Stimulated activated CD8-positive, alpha-beta memory T cell treated with anti-CD3 and anti-CD28 coated beads, Interleukin-12 subunit alpha, Interleukin-12 subunit beta, amount 100 ng/mL, for 4 hours (primary cell): ENCODE results near the gene SENP3.
A peak's percentile ranks its signal among the peaks of the same experiment; 100 is the strongest.

Experiments used
- DNase-seq: peaks from one replicate; pipeline ENCODE4 v3.0.0-alpha.2; 2020; ENCODE audit warnings: low read depth

The SENP3 gene

DNA sequence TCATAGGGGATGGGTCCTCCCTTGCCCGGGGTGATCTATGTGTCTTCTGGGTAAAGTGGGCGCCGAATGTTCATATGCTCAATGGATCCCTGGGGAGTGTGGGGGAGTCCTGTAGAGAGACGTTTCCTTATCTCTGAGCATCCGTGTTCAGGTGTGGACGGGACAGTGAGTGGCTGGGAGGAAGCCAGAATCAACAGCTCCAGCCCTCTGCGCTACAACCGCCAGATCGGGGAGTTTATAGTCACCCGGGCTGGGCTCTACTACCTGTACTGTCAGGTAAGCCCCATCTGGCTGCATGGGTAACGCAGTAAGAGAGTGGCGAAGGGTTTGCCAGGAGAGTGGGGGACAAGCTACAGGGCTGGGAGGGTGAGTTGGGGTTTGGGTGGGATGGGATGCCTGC is 5.1 kb upstream of the SENP3 start:
- DNase-seq = no peak

DNA sequence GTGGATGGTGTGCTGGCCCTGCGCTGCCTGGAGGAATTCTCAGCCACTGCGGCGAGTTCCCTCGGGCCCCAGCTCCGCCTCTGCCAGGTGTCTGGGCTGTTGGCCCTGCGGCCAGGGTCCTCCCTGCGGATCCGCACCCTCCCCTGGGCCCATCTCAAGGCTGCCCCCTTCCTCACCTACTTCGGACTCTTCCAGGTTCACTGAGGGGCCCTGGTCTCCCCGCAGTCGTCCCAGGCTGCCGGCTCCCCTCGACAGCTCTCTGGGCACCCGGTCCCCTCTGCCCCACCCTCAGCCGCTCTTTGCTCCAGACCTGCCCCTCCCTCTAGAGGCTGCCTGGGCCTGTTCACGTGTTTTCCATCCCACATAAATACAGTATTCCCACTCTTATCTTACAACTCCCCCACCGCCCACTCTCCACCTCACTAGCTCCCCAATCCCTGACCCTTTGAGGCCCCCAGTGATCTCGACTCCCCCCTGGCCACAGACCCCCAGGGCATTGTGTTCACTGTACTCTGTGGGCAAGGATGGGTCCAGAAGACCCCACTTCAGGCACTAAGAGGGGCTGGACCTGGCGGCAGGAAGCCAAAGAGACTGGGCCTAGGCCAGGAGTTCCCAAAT is 4.5 kb upstream of the SENP3 start:
- no peak for DNase-seq

DNA sequence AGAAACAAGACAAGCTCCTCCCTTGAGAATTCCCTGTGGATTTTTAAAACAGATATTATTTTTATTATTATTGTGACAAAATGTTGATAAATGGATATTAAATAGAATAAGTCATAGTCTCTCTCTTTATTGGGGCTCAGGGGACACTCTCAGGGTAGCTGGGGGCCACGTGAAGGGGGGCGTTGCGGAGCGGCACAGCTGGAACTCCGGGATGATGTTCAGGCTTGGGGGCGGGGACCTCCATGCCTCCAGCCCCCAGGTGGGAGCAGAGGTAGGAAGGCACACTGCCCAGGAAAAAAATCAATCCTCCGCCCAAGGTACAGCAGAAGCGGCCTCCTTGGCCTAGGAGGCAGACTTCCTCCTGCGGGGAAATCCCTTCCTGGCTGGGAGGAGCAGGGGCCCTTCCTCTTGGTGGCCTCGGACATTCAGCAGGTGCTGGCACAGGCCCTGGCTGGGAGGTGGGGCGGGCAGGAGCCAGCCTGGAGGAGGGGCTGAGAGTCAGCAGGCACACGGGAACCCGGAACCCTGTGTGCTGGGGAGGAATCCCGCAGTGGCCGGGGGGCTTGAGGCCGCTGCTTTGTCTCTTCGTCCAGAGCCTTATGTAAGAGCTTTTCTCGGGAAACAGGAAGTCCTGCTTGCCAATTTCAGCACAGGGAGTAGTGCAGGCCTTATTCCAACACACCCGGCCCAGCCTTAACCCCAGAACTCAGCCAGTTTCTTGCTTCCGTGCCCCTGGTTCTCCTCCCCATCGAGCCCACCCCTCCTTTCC is 3.8 kb upstream of the SENP3 start:
- DNase-seq = no peak

DNA sequence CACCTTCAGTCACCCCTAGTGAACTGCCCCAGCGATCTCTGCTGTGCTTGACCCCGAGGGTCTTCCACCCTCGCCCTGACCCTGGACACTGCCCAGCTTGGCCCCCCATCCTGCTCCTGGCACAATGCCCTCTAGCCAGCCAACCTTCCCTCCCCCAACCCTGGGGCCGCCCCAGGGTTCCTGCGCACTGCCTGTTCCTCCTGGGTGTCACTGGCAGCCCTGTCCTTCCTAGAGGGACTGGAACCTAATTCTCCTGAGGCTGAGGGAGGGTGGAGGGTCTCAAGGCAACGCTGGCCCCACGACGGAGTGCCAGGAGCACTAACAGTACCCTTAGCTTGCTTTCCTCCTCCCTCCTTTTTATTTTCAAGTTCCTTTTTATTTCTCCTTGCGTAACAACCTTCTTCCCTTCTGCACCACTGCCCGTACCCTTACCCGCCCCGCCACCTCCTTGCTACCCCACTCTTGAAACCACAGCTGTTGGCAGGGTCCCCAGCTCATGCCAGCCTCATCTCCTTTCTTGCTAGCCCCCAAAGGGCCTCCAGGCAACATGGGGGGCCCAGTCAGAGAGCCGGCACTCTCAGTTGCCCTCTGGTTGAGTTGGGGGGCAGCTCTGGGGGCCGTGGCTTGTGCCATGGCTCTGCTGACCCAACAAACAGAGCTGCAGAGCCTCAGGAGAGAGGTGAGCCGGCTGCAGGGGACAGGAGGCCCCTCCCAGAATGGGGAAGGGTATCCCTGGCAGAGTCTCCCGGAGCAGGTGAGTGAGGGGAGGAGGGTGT is 3.0 kb upstream of the SENP3 start, which contains the start of gene TNFSF13:
TSS of gene TNFSF13 (plus strand) at position 207 of the 776 bp plus-strand sequence. CDS start at position 497, 290 bp downstream.
- DNase-seq = no peak

DNA sequence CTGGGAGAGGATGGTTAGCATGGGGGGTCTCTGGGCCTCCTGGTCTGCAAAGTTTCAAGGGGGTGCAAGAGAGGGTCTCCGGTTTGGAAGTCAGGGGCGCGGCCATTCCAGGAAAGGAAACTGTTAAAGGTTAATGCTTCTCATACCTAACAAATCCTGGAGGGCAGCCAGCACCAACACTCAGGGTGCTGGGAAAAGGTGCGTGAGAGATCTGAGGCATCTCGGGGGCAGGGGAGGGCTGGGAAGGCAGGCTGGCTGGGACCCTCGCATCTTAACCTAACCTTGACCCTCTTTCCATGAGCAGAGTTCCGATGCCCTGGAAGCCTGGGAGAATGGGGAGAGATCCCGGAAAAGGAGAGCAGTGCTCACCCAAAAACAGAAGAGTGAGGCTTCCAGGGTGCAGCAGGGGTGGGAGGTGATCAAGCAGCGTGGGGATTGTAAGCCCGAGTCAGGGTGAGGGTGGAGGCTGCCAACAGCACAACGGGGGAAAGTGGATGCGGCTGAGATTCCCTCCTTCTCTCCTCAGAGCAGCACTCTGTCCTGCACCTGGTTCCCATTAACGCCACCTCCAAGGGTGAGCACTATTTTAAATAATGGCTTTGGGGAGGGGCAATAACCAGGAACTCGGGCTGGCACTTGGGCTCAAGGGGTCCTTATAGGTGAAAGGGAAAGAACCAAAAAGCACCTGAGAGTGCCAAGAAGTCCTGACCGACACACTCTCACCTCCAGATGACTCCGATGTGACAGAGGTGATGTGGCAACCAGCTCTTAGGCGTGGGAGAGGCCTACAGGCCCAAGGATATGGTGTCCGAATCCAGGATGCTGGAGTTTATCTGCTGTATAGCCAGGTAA is 2.2 kb upstream of the SENP3 start:
- DNase-seq = no peak

DNA sequence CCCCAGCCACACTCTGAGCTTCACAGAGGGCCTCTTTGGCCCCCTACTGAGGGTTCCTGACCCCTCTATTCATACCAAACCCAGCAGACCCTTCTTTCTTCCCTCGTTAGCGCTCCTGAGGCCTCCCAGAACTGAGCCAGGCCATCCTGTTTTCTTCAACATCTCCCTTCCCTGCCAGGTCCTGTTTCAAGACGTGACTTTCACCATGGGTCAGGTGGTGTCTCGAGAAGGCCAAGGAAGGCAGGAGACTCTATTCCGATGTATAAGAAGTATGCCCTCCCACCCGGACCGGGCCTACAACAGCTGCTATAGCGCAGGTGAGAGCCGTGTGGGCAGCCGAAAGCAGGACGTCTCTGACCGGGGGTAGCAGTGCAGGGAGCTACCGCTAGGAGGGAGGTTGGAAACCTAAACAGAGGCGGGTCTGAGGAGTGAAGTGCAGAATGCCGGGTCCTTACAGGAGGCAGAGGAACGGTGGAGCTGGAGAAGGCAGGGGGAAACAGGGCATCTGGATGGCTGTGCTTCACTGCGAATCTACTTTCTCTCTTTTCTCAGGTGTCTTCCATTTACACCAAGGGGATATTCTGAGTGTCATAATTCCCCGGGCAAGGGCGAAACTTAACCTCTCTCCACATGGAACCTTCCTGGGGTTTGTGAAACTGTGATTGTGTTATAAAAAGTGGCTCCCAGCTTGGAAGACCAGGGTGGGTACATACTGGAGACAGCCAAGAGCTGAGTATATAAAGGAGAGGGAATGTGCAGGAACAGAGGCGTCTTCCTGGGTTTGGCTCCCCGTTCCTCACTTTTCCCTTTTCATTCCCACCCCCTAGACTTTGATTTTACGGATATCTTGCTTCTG is 1.3 kb upstream of the SENP3 start:
- DNase-seq = no peak

DNA sequence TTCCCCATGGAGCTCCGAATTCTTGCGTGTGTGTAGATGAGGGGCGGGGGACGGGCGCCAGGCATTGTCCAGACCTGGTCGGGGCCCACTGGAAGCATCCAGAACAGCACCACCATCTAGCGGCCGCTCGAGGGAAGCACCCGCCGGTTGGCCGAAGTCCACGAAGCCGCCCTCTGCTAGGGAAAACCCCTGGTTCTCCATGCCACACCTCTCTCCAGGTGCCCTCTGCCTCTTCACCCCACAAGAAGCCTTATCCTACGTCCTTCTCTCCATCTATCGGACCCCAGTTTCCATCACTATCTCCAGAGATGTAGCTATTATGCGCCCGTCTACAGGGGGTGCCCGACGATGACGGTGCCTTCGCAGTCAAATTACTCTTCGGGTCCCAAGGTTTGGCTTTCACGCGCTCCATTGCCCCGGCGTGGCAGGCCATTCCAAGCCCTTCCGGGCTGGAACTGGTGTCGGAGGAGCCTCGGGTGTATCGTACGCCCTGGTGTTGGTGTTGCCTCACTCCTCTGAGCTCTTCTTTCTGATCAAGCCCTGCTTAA is 617 bp upstream of the SENP3 start:
- peak; percentile 69 for DNase-seq

DNA sequence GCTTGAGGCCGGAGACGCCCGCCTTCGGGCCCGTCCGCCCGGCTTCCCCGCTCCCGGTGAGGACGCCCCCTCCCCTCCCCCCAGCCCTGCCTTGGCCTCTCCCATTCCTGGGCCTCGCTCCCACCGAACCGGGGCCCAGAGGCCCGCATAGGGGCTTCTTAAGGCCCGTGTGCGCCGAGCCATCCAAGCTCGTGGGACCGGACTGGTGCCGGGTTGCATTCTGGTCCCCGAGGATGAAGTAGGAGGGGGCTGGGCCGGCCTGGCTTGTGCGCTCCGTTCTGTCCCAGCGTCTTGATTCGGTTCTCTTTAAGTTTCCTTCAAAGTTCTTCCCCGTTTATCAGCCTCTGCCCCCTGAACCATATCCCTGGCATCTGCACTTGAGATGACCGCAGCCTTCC is 488 bp downstream of the SENP3 start:
- DNase-seq = no peak

DNA sequence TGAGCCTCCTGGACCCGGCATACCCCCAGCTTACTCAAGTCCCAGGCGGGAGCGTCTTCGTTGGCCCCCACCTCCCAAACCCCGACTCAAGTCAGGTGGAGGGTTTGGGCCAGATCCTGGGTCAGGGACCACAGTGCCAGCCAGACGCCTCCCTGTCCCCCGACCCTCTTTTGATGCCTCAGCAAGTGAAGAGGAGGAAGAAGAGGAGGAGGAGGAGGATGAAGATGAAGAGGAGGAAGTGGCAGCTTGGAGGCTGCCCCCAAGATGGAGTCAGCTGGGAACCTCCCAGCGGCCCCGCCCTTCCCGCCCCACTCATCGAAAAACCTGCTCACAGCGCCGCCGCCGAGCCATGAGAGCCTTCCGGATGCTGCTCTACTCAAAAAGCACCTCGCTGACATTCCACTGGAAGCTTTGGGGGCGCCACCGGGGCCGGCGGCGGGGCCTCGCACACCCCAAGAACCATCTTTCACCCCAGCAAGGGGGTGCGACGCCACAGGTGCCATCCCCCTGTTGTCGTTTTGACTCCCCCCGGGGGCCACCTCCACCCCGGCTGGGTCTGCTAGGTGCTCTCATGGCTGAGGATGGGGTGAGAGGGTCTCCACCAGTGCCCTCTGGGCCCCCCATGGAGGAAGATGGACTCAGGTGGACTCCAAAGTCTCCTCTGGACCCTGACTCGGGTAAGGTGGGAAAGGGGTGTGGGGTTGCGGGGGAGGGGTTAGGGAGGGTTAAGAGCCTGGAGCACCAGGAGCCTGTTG is 1.6 kb downstream of the SENP3 start:
- DNase-seq = no peak

DNA sequence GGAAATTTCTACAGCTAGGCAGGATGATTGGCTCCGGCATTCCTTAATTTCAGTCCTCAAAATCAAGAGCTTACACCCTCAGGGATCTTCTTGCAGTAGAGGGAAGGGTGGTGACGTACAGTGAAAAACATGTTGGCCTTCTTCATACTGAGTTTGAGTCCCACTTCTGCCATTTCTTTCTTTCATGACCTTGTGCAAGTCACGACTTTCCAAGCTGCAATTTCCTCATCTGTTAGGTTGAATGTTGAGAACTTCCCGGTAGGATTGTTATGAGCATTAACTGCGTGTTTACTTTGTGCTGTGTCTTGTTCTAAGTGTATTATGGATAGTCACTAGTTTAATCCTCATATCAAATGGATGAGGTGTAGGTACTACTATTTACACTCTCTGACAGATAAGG is 7.9 kb downstream of the SENP3 start:
- no peak for DNase-seq

DNA sequence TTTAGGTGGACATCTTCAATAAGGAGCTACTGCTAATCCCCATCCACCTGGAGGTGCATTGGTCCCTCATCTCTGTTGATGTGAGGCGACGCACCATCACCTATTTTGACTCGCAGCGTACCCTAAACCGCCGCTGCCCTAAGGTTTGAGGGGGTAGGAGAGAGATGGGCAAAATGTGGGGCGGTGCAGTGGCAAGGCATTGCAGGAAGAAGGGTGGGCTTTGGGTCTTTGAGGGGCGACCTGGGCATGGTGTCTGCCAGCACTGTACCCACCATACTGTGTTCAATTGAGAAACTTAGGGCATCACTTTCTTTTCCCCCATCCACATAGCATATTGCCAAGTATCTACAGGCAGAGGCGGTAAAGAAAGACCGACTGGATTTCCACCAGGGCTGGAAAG is 8.6 kb downstream of the SENP3 start:
- DNase-seq = no peak

DNA sequence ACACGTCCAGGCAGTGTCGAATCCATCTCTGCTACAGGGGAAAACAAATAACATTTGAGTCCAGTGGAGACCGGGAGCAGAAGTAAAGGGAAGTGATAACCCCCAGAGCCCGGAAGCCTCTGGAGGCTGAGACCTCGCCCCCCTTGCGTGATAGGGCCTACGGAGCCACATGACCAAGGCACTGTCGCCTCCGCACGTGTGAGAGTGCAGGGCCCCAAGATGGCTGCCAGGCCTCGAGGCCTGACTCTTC is 10.5 kb downstream of the SENP3 start:
- DNase-seq = no peak

DNA sequence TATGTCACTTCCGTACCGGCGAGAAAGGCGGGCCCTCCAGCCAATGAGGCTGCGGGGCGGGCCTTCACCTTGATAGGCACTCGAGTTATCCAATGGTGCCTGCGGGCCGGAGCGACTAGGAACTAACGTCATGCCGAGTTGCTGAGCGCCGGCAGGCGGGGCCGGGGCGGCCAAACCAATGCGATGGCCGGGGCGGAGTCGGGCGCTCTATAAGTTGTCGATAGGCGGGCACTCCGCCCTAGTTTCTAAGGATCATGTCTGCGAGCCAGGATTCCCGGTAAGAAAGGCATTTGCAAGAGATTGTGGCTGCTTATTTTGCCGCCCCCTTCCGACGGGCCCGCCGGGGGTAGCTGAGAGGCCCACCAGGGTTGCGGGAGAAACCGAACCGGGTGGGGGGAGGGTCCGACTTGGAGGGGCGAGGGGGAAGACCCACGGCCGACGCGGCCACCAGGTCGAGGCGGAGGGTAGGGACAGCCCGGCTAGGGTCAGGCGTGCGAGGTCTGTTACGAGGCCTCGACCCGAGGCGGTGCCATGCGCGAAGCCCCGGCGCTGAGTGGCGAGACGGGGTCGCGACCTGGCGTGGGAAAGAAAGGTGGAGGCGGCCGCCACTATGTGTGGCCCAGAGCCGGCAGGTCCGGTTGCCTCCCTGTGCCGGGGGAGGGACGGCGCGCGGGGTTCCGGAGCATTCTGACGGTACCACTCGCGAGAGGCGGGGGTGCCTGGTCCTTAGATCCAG is 11.0 kb downstream of the SENP3 start:
- peak; percentile 100 for DNase-seq

DNA sequence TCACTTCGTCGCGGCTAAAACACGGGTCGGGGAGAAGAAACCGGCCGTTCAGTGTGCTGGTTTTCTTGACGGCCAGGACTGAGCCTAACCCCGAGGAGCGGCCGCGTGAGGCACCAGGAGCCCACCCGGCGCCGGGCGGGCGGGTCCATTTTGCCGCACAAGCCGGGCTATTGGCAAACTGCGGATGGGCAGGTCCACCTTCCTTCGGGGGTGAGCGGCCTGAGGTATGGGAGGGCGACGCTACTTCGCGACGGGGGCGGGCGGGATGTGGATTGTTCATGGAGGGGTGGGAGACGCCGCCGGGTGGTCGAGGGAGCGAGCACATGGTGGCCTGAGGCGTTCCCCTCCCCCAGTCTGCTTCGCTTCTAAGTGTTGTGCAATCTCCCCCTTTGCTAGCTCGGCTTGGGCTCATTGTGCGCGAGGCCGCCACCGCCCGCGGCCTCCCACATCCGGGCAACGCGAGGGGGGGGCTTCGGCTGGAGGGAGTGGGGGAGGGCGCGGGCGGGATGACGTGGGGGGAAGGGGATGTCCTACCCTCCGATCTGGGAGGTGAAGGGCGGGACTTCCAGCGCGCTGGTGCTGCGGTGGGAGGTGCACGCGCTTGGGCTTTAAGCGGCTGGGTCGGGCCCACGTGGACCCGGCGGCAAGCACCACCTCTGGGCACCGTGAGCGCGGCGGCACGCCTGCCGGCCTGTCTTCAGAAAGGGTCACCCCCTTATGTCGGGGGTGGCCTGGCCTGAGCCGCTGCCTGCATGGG is 11.8 kb downstream of the SENP3 start:
- peak; percentile 84 for DNase-seq

DNA sequence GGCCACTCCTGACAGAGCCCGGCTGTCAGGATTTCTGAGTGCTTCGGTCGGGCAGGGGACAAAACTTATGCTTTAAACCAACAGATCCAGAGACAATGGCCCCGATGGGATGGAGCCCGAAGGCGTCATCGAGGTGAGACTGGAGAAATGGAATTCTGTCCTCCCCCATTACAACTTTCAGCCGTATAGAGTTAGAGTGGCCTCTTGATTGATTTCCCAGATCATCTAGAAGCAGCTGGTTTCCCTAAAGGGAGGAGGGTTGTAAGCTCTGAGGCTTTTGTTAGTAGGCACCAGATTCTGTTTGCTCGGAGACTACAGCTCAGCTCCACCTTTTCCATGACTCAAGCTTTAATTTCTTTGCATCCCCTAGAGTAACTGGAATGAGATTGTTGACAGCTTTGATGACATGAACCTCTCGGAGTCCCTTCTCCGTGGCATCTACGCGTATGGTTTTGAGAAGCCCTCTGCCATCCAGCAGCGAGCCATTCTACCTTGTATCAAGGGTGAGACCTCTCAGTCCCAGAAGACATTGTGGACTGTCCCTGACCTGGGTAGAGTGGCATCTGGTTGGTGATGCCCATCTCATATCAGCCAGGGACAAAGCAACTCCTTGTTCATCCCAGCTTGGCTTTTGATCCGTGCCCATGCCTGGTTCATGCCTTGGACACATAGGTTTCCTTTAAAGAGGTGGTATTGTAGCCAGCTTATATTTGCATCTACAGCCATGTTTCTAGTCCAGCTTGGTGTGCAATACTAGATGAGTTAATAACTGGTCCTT is 12.6 kb downstream of the SENP3 start:
- no peak for DNase-seq

DNA sequence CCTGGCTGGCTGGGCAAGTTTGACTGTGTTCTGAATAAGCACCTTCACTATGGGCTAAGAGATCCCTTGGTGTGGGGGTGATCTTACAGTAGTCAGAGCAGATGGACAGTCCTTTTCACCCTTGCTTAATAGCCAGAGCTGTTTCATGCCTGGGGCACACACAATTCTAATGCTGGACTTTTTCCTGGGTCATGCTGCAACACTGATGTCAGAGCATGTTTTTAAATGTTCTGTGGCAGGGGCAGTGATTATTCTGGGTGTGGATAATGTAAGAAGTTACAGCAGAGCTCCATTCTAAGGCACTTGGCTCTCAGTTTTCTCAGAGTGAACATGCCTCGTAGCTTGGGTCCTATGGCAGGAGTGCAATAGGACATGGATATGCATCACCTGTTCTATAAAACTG is 13.8 kb downstream of the SENP3 start:
- DNase-seq = no peak

DNA sequence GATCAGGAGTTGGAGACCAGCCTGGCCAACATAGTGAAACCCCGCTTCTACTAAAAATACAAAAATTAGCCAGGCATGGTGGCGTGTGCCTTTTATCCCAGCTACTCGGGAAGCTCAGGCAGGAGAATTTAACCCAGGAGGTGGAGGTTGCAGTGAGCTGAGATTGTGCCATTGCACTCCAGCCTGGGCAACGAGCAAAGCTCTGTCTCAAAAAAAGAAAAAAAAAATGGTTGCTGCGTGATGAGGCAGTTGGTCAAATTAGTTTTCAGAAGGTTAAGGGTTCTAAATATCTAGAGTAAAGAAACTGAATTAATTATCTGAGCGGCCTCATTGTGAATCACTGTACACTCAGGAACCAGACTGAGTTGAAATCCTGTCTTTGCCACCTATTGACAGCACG is 14.2 kb downstream of the SENP3 start:
- no peak for DNase-seq

DNA sequence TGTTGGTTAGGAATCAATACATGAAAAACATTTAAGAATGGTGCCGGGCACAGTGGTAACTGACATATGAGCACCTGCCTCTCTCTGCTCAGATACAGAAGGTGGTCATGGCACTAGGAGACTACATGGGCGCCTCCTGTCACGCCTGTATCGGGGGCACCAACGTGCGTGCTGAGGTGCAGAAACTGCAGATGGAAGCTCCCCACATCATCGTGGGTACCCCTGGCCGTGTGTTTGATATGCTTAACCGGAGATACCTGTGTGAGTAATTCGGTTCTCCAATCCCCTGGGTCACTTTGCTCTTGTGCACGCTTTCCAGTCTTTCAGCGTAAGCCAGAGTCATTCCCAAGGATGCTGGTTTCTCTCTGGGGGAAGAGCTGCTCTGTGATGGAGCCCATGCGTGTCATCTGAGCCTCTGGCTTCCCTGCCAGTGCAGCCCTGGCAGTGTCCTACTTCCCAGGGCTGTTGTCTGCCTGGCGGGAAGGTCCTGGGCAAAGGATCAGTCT is 14.8 kb downstream of the SENP3 start:
- DNase-seq = no peak
